K562 treated with DMSO at 1 percent for 12 hours (cell line): ENCODE data around the gene ABCC3. TPM values are rescaled to one million over a fixed set of nuclear protein-coding genes. Genes with fewer than 3 reads are reported as not detected.

Experiments used
- total RNA-seq: library from RNA; unstranded; fragments of 300-600 nt; gene quantifications from 2 replicates; pipeline ENCODE4 v1.2.3, GENCODE V29; 2022; ENCODE audit not compliant: insufficient read depth

Gene ABCC3
- not detected in 2 replicates for total RNA-seq

GRCh38 chr17:50634224-50634914 lies at the start of gene ABCC3:
Gene ABCC3, plus strand, starts transcription at chr17:50634881. Its CDS starts 56 bp downstream, at chr17:50634937.

GRCh38 chr17:50707289-50708049 lies 72.8 kb downstream of the ABCC3 start, which contains the start of gene ANKRD40:
Gene ANKRD40, minus strand, starts transcription at chr17:50707914. Its CDS starts 260 bp downstream, at chr17:50707654.

GRCh38 chr17:50719144-50719923 lies 84.7 kb downstream of the ABCC3 start, which contains the start of gene LUC7L3:
Gene LUC7L3, plus strand, starts transcription at chr17:50719603. Its CDS starts 130 bp downstream, at chr17:50719733.

Other genes starting within 250 kb of the ABCC3 start
- 97.8 and 174 TPM in 2 replicates for gene LRRC59, start 237.4 kb upstream of the ABCC3 start, total RNA-seq
- 19.1 and 36.2 TPM in 2 replicates for gene ACSF2, start 208.7 kb upstream of the ABCC3 start, total RNA-seq
- 0.62 TPM in 1 of 2 replicates, not detected in the other for gene CHAD, start 166.0 kb upstream of the ABCC3 start, total RNA-seq
- 16.2 and 22.7 TPM in 2 replicates for gene RSAD1, start 156.0 kb upstream of the ABCC3 start, total RNA-seq
- gene MYCBPAP, start 126.4 kb upstream of the ABCC3 start, total RNA-seq: not detected in 2 replicates
- not detected in 2 replicates for gene EPN3, start 102.1 kb upstream of the ABCC3 start, total RNA-seq
- 4.0 and 5.9 TPM in 2 replicates for gene SPATA20, start 87.7 kb upstream of the ABCC3 start, total RNA-seq
- gene CACNA1G, start 74.2 kb upstream of the ABCC3 start, total RNA-seq: not detected in 2 replicates
- gene ANKRD40, start 73.0 kb downstream of the ABCC3 start, total RNA-seq: 6.8 and 18.4 TPM in 2 replicates
- gene LUC7L3, start 84.7 kb downstream of the ABCC3 start, total RNA-seq: 98.3 and 147 TPM in 2 replicates
- gene ANKRD40CL, start 132.6 kb downstream of the ABCC3 start, total RNA-seq: not detected in 2 replicates
- not detected in 2 replicates for gene WFIKKN2, start 200.7 kb downstream of the ABCC3 start, total RNA-seq
- 12.6 and 23.8 TPM in 2 replicates for gene TOB1, start 231.5 kb downstream of the ABCC3 start, total RNA-seq